ENCODE results near the gene ANTXRL.
"Not testable (repeated sequence)": the region's sequence is repeated elsewhere in the genome, so short reads cannot be mapped to it uniquely, and the experiment has no call there.

ANTXRL gene

GRCh38 chr10:46286991-46287693 is at the start of gene ANTXRL:
TSS of gene ANTXRL (plus strand) at chr10:46286997. CDS start at chr10:46287263, 266 bp downstream.
- DNase-seq = no peak

- DNase-seq = no peak
Observed at GRCh38 chr10:46237815-46238510, 48.8 kb upstream of the ANTXRL start.

GRCh38 chr10:46239247-46239646 is 47.5 kb upstream of the ANTXRL start:
- DNase-seq = no peak

- no peak for DNase-seq
Observed at GRCh38 chr10:46239993-46240683, 46.7 kb upstream of the ANTXRL start.

GRCh38 chr10:46240684-46241565 is 45.9 kb upstream of the ANTXRL start:
- no peak for DNase-seq

GRCh38 chr10:46245381-46245900 is 41.4 kb upstream of the ANTXRL start:
- DNase-seq = no peak

- DNase-seq = not testable (repeated sequence)
Observed at GRCh38 chr10:46246400-46247180, 40.2 kb upstream of the ANTXRL start.

- no peak for DNase-seq
Observed at GRCh38 chr10:46247181-46247475, 39.7 kb upstream of the ANTXRL start.

- no peak for DNase-seq
Observed at GRCh38 chr10:46247808-46248569, 38.8 kb upstream of the ANTXRL start.

GRCh38 chr10:46248651-46249146 is 38.1 kb upstream of the ANTXRL start:
- no peak for DNase-seq

GRCh38 chr10:46249617-46250344 is 37.0 kb upstream of the ANTXRL start:
- DNase-seq = not testable (repeated sequence)

- no peak for DNase-seq
Observed at GRCh38 chr10:46250481-46250880, 36.3 kb upstream of the ANTXRL start.

- DNase-seq = no peak
Observed at GRCh38 chr10:46250898-46251856, 35.6 kb upstream of the ANTXRL start.

- no peak for DNase-seq
Observed at GRCh38 chr10:46251857-46252847, 34.6 kb upstream of the ANTXRL start.

- no peak for DNase-seq
Observed at GRCh38 chr10:46253076-46254006, 33.5 kb upstream of the ANTXRL start.

GRCh38 chr10:46254007-46254383 is 32.8 kb upstream of the ANTXRL start:
- no peak for DNase-seq

GRCh38 chr10:46254467-46254866 is 32.3 kb upstream of the ANTXRL start:
- no peak for DNase-seq
